ENCODE results near the gene CCDC134. TPM values are rescaled to one million over a fixed set of nuclear protein-coding genes. Genes with fewer than 3 reads are reported as not detected.

Gene CCDC134
- total and polyA plus RNA-seq, 2 donors from 2014 or later = 5.0 to 12.2 TPM

DNA sequence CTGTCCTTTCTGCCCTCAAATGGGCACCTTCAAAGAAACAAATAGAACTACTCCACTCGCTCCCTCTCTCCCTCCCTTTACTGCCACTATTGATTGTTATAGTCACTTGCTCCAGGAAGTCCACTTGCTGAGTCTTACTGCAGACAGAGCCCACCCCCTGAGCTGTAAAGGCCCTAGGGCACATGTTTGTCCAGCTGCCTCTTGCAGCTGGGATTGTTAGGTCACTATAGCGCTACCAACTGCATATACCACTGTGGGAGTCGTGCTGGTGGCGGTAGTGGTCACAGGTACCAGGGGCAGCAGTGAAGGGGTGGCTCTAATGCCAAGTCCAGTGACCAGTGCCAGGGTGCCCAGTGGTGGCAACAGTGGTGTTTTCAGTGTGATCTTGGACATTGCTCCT lies 28.0 kb downstream of the CCDC134 start:
- Histone ChIP-seq H3K27me3 (ENCODE audit: control insufficient read depth, insufficient read depth, low read length) (no peaks in the 10 kb centered on the region), H3K9me3 (ENCODE audit: control insufficient read depth in 2 of 3, insufficient read depth in 1 of 3, low read length in 3 of 3) (no peaks in the 10 kb centered on the region), H3K36me3 (ENCODE audit: control insufficient read depth in 2 of 3, insufficient read depth in 3 of 3, low read length in 3 of 3) (no peaks in the 10 kb centered on the region), H3K4me1 (ENCODE audit: control insufficient read depth in 2 of 3, insufficient read depth in 2 of 3, low read depth in 1 of 3, low read length in 3 of 3) (peaks cover 0 to 16% (median 13%) of the 10 kb centered on the region in 3 donors), H3K9ac (ENCODE audit: low read length in 3 of 3) (no peak overlapping the region), H3K27ac (ENCODE audit: low read depth in 2 of 2, low read length in 2 of 2) (no peak overlapping the region), H3K4me3 (ENCODE audit: low read length in 3 of 3) (no peak overlapping the region)
- DNase-seq (no peak), FAIRE-seq (no peak)
- intact Hi-C loops (cut with DNase I) = no loop called here
- TF ChIP-seq CTCF (IDR thresholded peaks at IDR 0.05; ENCODE audit: borderline replicate concordance, extremely low read depth, insufficient read depth) = no peak

DNA sequence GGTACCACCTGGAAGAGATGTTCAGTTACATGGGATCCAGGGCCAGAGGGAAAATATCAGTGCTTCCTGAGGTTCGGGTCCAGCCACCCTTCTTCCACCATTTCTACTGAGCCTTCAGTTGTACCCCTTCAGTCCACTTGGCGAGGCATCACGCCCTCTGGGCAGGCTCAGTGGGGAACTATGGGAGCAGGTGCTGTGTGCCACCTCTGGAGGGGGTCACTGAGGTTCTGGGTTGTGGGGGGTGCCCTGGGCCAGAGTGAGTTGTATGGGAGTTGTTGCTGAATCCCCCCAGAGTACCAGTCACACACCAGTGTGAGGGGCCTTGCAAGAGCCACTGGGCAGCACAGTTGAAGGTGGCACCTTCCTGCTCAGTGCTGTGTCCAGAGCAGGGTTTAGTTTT lies 29.7 kb downstream of the CCDC134 start:
- no peaks in the 10 kb centered on the region for H3K36me3 ChIP-seq (ENCODE audit: control insufficient read depth in 2 of 3, insufficient read depth in 3 of 3, low read length in 3 of 3)
- peaks cover 0 to 21% (median 13%) of the 10 kb centered on the region in 3 donors for H3K4me1 ChIP-seq (ENCODE audit: control insufficient read depth in 2 of 3, insufficient read depth in 2 of 3, low read depth in 1 of 3, low read length in 3 of 3)
- no peak overlapping the region for H3K27ac ChIP-seq (ENCODE audit: low read depth in 2 of 2, low read length in 2 of 2)
- H3K9ac ChIP-seq (ENCODE audit: low read length in 3 of 3) = no peak overlapping the region
- TF ChIP-seq CTCF (IDR thresholded peaks at IDR 0.05; ENCODE audit: borderline replicate concordance, extremely low read depth, insufficient read depth) = no peak
- H3K27me3 ChIP-seq (ENCODE audit: control insufficient read depth, insufficient read depth, low read length) = no peaks in the 10 kb centered on the region
- intact Hi-C loops (cut with DNase I) = no loop called here
- FAIRE-seq = no peak
- no peak overlapping the region for H3K4me3 ChIP-seq (ENCODE audit: low read length in 3 of 3)
- no peaks in the 10 kb centered on the region for H3K9me3 ChIP-seq (ENCODE audit: control insufficient read depth in 2 of 3, insufficient read depth in 1 of 3, low read length in 3 of 3)
- no peak for DNase-seq

DNA sequence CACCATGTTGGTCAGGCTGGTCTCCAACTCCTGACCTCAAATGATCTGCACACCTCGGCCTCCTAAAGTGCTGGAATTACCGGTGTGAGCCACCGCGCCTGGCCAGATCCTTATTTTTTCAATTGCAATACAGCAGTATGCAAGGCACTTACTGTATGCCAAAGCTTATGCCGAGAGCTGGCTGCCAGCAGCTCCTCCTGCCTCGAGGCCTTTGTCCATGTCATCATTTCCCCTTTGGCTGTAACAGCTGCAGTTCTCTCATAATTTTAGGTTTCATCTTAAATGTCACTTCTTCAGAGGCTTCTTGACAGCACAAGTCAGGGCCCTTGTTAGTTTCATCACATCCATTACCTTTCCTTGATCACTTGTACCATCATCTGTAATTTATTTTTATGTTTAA lies 30.9 kb downstream of the CCDC134 start:
- intact Hi-C loops (cut with DNase I) = no loop called here
- Histone ChIP-seq H3K4me1 (ENCODE audit: control insufficient read depth in 2 of 3, insufficient read depth in 2 of 3, low read depth in 1 of 3, low read length in 3 of 3) (peaks cover 0 to 12% (median 7%) of the 10 kb centered on the region in 3 donors), H3K27ac (ENCODE audit: low read depth in 2 of 2, low read length in 2 of 2) (peak overlapping the region in 1 of 2 donors; percentile 94), H3K36me3 (ENCODE audit: control insufficient read depth in 2 of 3, insufficient read depth in 3 of 3, low read length in 3 of 3) (no peaks in the 10 kb centered on the region), H3K9ac (ENCODE audit: low read length in 3 of 3) (no peak overlapping the region), H3K9me3 (ENCODE audit: control insufficient read depth in 2 of 3, insufficient read depth in 1 of 3, low read length in 3 of 3) (no peaks in the 10 kb centered on the region), H3K27me3 (ENCODE audit: control insufficient read depth, insufficient read depth, low read length) (no peaks in the 10 kb centered on the region), H3K4me3 (ENCODE audit: low read length in 3 of 3) (no peak overlapping the region)
- DNase-seq (no peak), FAIRE-seq (no peak)
- TF ChIP-seq CTCF (IDR thresholded peaks at IDR 0.05; ENCODE audit: borderline replicate concordance, extremely low read depth, insufficient read depth) = no peak
